K562 (cell line): ENCODE measurements around the gene NME4. TPM values are rescaled to one million over a fixed set of nuclear protein-coding genes. Genes with fewer than 3 reads are reported as not detected.

ENCODE experiments used
- ATAC-seq: fragments of 200-7000 bp; cut with Tn5 transposase; 3 replicates; pipeline ENCODE4 v1.9.1; 2020; ENCODE audit warnings: moderate library complexity
- BruUV-seq: library from RNA; stranded (reverse); fragments of 400-500 nt; replicated peaks from 2 replicates; lab custom pipeline; 2021; lab: Mats Ljungman, UMichigan
- CTCF ChIA-PET: fragments of 300-600 bp; formaldehyde crosslinking; extraction: SDS; loops from one replicate; lab custom pipeline; 2021; ENCODE audit warnings: low intra/inter-chr PET ratio; lab: Yijun Ruan, JAX
- POLR2A ChIA-PET: fragments of 300-600, 350-650 bp; sonication (Branson Sonifier 250); formaldehyde crosslinking; extraction: SDS; loops from one replicate; lab custom pipeline; 2021; ENCODE audit warnings: antibody characterized with exemption, inconsistent platforms; lab: Yijun Ruan, JAX
- DNase-seq, 4 experiments: peaks; one replicate each; pipeline versions ENCODE4 v3.0.0 to v3.0.0-alpha.2; 2011 to 2018; ENCODE audit warnings: low spot score in 3 of 4, mixed read lengths in 3 of 4; ENCODE audit errors: extremely low read depth in 1 of 4
- FAIRE-seq: peaks from 2 replicates; lab custom pipeline; 2011; peaks lifted over from hg19 to GRCh38; lab: Jason Lieb, UNC
- H2AFZ ChIP-seq: 2 replicates; pipeline ENCODE4 v1.6.0; 2011; ENCODE audit warnings: low read depth, low read length, control low read depth, inconsistent platforms
- H3K27ac ChIP-seq: fragments of 200-600 bp; 3 replicates; pipeline ENCODE4 v1.8.0; 2011; ENCODE audit warnings: low read depth, mild to moderate bottlenecking, control low read depth, inconsistent platforms, low read length, moderate library complexity, mixed read lengths; ENCODE audit errors: extremely low read depth
- H3K27me3 ChIP-seq, 2 experiments: fragments of 300-600 bp in 1 of 2; 2 replicates in 1 of 2; 3 replicates in 1 of 2; pipeline versions ENCODE4 v1.6.0 to v1.8.0; 2011; ENCODE audit warnings: inconsistent platforms in 2 of 2, low read length in 2 of 2, mild to moderate bottlenecking in 1 of 2, mixed read lengths in 1 of 2, moderate library complexity in 1 of 2; ENCODE audit not compliant: control insufficient read depth in 2 of 2, insufficient read depth in 2 of 2
- H3K36me3 ChIP-seq: fragments of 300-600 bp; 3 replicates; pipeline ENCODE4 v1.8.0; 2011; ENCODE audit warnings: mild to moderate bottlenecking, low read length, inconsistent platforms; ENCODE audit not compliant: control insufficient read depth, insufficient read depth
- H3K4me1 ChIP-seq, 2 experiments: fragments of 200-600 bp in 1 of 2; replicated peaks in 1 of 2; 2 replicates in 1 of 2; 3 replicates in 1 of 2; pipeline versions ENCODE4 v1.5.1 to v1.8.0; 2011; ENCODE audit warnings: inconsistent platforms in 2 of 2, low read length in 2 of 2, mild to moderate bottlenecking in 1 of 2, mixed read lengths in 1 of 2, moderate library complexity in 1 of 2; ENCODE audit not compliant: control insufficient read depth in 2 of 2, insufficient read depth in 2 of 2
- H3K4me2 ChIP-seq: 2 replicates; pipeline ENCODE4 v1.6.1; 2011; ENCODE audit warnings: low read length, control low read depth, inconsistent platforms, mixed read lengths; ENCODE audit not compliant: insufficient read depth
- H3K4me3 ChIP-seq: fragments of 200-600 bp; sonication (generic), shearing (Covaris generic); 2 replicates; pipeline ENCODE4 v1.5.1; 2016; ENCODE audit warnings: control low read depth, inconsistent platforms
- H3K79me2 ChIP-seq: fragments of 200-600 bp; 3 replicates; pipeline ENCODE4 v1.8.0; 2011; ENCODE audit warnings: low read length, inconsistent platforms; ENCODE audit not compliant: control insufficient read depth, insufficient read depth
- H3K9ac ChIP-seq, 2 experiments: 2 replicates each; pipeline versions ENCODE4 v1.6.0 to v1.6.1; 2011; ENCODE audit warnings: low read depth in 2 of 2, low read length in 2 of 2, control low read depth in 1 of 2, inconsistent platforms in 1 of 2, mild to moderate bottlenecking in 1 of 2, mixed read lengths in 1 of 2; ENCODE audit not compliant: insufficient read depth in 1 of 2
- H3K9me1 ChIP-seq: one replicate; pipeline ENCODE4 v1.6.0; 2011; ENCODE audit warnings: inconsistent platforms, mild to moderate bottlenecking, low read length, moderate library complexity; ENCODE audit not compliant: control insufficient read depth, insufficient read depth
- H3K9me3 ChIP-seq: replicated peaks from 2 replicates; pipeline ENCODE4 v1.5.1; 2011; ENCODE audit warnings: low read depth, low read length, inconsistent platforms; ENCODE audit not compliant: control insufficient read depth, insufficient read depth
- H4K20me1 ChIP-seq: replicated peaks from 2 replicates; pipeline ENCODE4 v1.6.1; 2011; ENCODE audit warnings: low read length, inconsistent platforms, mixed read lengths; ENCODE audit not compliant: control insufficient read depth, insufficient read depth
- CREB1 ChIP-seq, 2 experiments: sonication (generic) in 1 of 2; formaldehyde crosslinking in 1 of 2; IDR thresholded peaks; 2 replicates each; pipeline versions ENCODE4 v1.6.1 to v1.8.0; 2012 to 2022; ENCODE audit warnings: inconsistent platforms in 1 of 2, mild to moderate bottlenecking in 1 of 2, missing genetic modification reagents in 1 of 2, moderate library complexity in 1 of 2
- FOXM1 ChIP-seq, 2 experiments: fragments of 450-650 bp in 1 of 2; sonication (generic) in 1 of 2; formaldehyde crosslinking in 1 of 2; IDR thresholded peaks; 2 replicates each; pipeline versions ENCODE4 v1.6.1 to v1.9.0; 2017 to 2022; ENCODE audit warnings: low read depth in 2 of 2, mild to moderate bottlenecking in 2 of 2, missing genetic modification reagents in 1 of 2, moderate library complexity in 1 of 2
- GATAD2A ChIP-seq: fragments of 450-650 bp; IDR thresholded peaks from 2 replicates; pipeline ENCODE4 v1.6.1; 2017
- KDM2B ChIP-seq: fragments of 250-450 bp; sonication (Bioruptor Pico); IDR thresholded peaks from 2 replicates; pipeline ENCODE4 v1.8.0; 2021; ENCODE audit warnings: mild to moderate bottlenecking, moderate library complexity
- LCOR ChIP-seq: sonication (generic); formaldehyde crosslinking; IDR thresholded peaks from 2 replicates; pipeline ENCODE4 v1.8.0; 2022; ENCODE audit warnings: mild to moderate bottlenecking, missing genetic modification reagents
- ZBTB40 ChIP-seq, 2 experiments: fragments of 450-650 bp in 1 of 2; sonication (generic) in 1 of 2; formaldehyde crosslinking in 1 of 2; IDR thresholded peaks; 2 replicates each; pipeline versions ENCODE4 v1.7.1 to v1.9.0; 2016 to 2022; ENCODE audit warnings: inconsistent platforms in 1 of 2, mild to moderate bottlenecking in 1 of 2, missing genetic modification reagents in 1 of 2
- ZNF444 ChIP-seq: fragments of 250-450 bp; sonication (Bioruptor Pico); IDR thresholded peaks from 2 replicates; pipeline ENCODE4 v1.4.0; 2020; ENCODE audit warnings: mild to moderate bottlenecking, moderate library complexity
- ZNF449 ChIP-seq: fragments of 250-450 bp; sonication (Bioruptor Pico); IDR thresholded peaks from 2 replicates; pipeline ENCODE4 v1.8.0; 2022; ENCODE audit warnings: moderate library complexity, mild to moderate bottlenecking, inconsistent platforms
- WGBS: fragments of 100-300 bp; shearing (Covaris generic); methylation state at CpG from one replicate; pipeline ENCODE4 v1.1.6; 2016; ENCODE audit warnings: low coverage, mixed read lengths; ENCODE audit not compliant: insufficient coverage; ENCODE audit errors: missing lambda C conversion rate; 5-methylcytosine and 5-hydroxymethylcytosine counted together
- in situ Hi-C: fragments of 300-500 bp; cut with MboI; formaldehyde crosslinking; loops from 4 replicates; pipeline ENCODE4 v1.15.0; 2018; ENCODE audit warnings: inconsistent platforms, mixed read lengths
- intact Hi-C: fragments of 100-400 bp; cut with micrococcal nuclease; formaldehyde crosslinking; loops from 2 replicates; pipeline ENCODE4 v1.14.2; 2022
- polyA plus RNA-seq, 8 experiments: library from polyadenylated mRNA; depleted of rRNA in 4 of 8; stranded (reverse) in 5 of 8; unstranded in 3 of 8; fragments of >200 nt; fragmentation: Nextera tagmentation in 2 of 8; fragmentation: Illumina TruSeq in 1 of 8; extraction: Ambion mirVana in 2 of 8; extraction: Trizol in 1 of 8; gene quantifications; 2 replicates each; pipeline versions ENCODE4 v1.2.1 to v1.2.3, GENCODE V29; 2011 to 2014; ENCODE audit warnings: inconsistent platforms in 1 of 8, missing spikeins in 1 of 8
- total RNA-seq, 7 experiments: library from RNA; depleted of rRNA in 6 of 7; stranded (reverse); fragments of >200 nt in 6 of 7; fragmentation: Illumina TruSeq in 2 of 7; extraction: Trizol in 2 of 7; gene quantifications; 2 replicates each; pipeline versions ENCODE4 v1.2.1 to v1.2.3, GENCODE V29; 2011 to 2021; ENCODE audit warnings: low replicate concordance in 1 of 7

The NME4 gene
- total and polyA plus RNA-seq, 9 of the 15 experiments (the other 6 are each of a cell fraction or from before 2014, with no cell fraction given), result 15.4 to 264 (median 139) TPM

- in situ Hi-C loops, result loop anchor here (10.0 kb wide), 1 partner anchor 279 kb away; the partner anchor contains the start of gene RHBDL1
- H3K4me3 ChIP-seq, result peak overlapping the region; percentile 70
- peak overlapping the region; percentile 95 for H3K27ac ChIP-seq
- ATAC-seq (no peak), FAIRE-seq (no peak), DNase-seq (no peak)
- H3K27me3 ChIP-seq, result no peaks in the 10 kb centered on the region
- peak overlapping the region; percentile 90 for H2AFZ ChIP-seq
- H3K9me3 ChIP-seq, result peaks cover 3% of the 10 kb centered on the region; the same call in 1 of the 2 replicates
- no peaks in the 10 kb centered on the region for H3K9me1 ChIP-seq
- CTCF ChIA-PET, result no interaction called here
- peaks cover 29 to 55% of the 10 kb centered on the region in 2 experiments for H3K4me1 ChIP-seq
- H3K79me2 ChIP-seq, result peaks cover 56% of the 10 kb centered on the region
- intact Hi-C loops, result loop anchor here (5.0 to 10.0 kb wide), 3 partner anchors 89 to 286 kb away; partner anchors contain the start of genes JMJD8, RHOT2 and STUB1
- H3K4me2 ChIP-seq, result peak overlapping the region; percentile 90
- TSS peak; percentile 56 for BruUV-seq
- POLR2A ChIA-PET, result interaction anchor here (0.6 to 1.2 kb wide), 8 partner anchors 9 to 280 kb away, joined by 3 to 5 read pairs (median 3); partner anchors contain the start of genes CAPN15 and METTL26
- WGBS, result 5% methylated on average over 3 of the region's 3 CpGs
- peaks cover 24% of the 10 kb centered on the region for H3K36me3 ChIP-seq
- H3K9ac ChIP-seq, result peak overlapping the region; percentile 76 to 94; a peak in 3 of 4 replicates
- no peaks in the 10 kb centered on the region for H4K20me1 ChIP-seq
- TF ChIP-seq KDM2B (CRISPR knock-in tag) (0 out of 2 replicates have a peak, but pooled peaks have one; percentile 33), FOXM1 (IDR thresholded peaks at IDR 0.05; ENCODE audit: low read depth) (no peak), FOXM1 (CRISPR knock-in tag; IDR thresholded peaks at IDR 0.05; ENCODE audit: low read depth) (no peak), ZNF449 (no peak), LCOR (CRISPR knock-in tag) (0 out of 2 replicates have a peak, but pooled peaks have one; percentile 24), ZNF444 (CRISPR knock-in tag) (no peak), ZBTB40 (IDR thresholded peaks at IDR 0.05) (0 out of 2 replicates have a peak, but pooled peaks have one; percentile 26), ZBTB40 (CRISPR knock-in tag; IDR thresholded peaks at IDR 0.05) (no peak), CREB1 (IDR thresholded peaks at IDR 0.05) (no peak), CREB1 (CRISPR knock-in tag; IDR thresholded peaks at IDR 0.05) (no peak), GATAD2A (no peak)
Measured at GRCh38 chr16:396199-396598, 800 bp upstream of the NME4 start.
